GM13976 (cell line): ENCODE results near the gene LAMA5.

Source experiments
- DNase-seq: peaks from one replicate; pipeline ENCODE4 v3.0.0; 2012; ENCODE audit warnings: low spot score
- CTCF ChIP-seq: IDR thresholded peaks from 2 replicates; pipeline ENCODE4 v1.5.1; 2012; ENCODE audit warnings: borderline replicate concordance, mild to moderate bottlenecking; ENCODE audit not compliant: insufficient read depth; ENCODE audit errors: extremely low read depth, missing control alignments, control extremely low read depth
- in situ Hi-C: fragments of 300-500 bp; cut with MboI; formaldehyde crosslinking; loops from one replicate; pipeline ENCODE4 v1.12.0; 2022; ENCODE audit warnings: low sequenced_read_pairs, mixed read lengths, inconsistent platforms; ENCODE audit not compliant: unreplicated experiment

Gene LAMA5

GRCh38 chr20:62404112-62404665 is 37.1 kb upstream of the LAMA5 start:
- DNase-seq = no peak
- in situ Hi-C loops = no loop called here
- no peak for TF ChIP-seq CTCF

- in situ Hi-C loops = no loop called here
- DNase-seq = no peak
- no peak for TF ChIP-seq CTCF
Measured at GRCh38 chr20:62403331-62403730, 36.2 kb upstream of the LAMA5 start.

- in situ Hi-C loops = no loop called here
- DNase-seq = no peak
- TF ChIP-seq CTCF = no peak
Measured at GRCh38 chr20:62402456-62403150, 35.5 kb upstream of the LAMA5 start.

DNA sequence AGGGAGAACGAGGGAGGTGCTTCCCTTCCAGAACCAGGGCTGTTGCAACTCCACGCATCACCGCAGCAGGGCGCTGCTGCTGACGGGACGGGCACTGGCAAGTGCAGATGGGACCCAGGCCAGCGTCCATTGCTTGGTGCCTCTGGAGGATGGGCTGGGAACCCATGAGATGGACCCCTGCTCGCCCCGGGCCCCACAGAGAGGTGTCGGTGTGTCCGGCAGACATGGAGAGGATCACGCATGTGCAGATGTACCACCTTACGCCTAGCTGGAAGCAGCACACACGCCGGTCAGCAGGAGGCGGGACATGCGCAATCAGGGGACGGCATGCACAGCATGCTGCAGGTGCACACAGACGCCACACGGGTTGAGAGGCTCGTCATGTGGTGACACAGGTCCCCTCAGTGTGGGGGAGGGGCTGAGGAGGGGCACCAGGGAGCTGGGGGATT is 34.2 kb upstream of the LAMA5 start:
- TF ChIP-seq CTCF = peak; percentile 29
- DNase-seq = no peak
- in situ Hi-C loops = no loop called here

DNA sequence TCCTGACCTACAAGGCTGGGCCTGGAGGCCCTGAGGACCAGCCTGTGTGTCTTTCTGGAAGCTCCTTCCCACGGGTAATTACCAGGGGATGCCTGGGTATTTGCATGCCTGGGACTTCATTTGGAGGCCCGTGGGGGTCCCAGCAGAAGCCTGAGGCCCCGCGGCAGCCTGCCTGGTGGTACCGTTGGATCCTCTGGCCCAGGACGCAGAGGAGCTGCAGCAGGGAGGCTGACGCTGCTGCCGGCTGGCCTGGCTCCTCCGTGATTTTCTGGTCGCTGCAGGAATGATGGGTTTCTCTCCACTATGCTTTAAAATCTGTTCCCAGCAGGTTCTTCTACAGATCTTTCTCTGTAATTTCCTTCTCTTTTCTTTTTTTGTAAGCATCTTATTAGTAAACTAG is 33.4 kb upstream of the LAMA5 start:
- no peak for DNase-seq
- no peak for TF ChIP-seq CTCF
- in situ Hi-C loops = no loop called here

DNA sequence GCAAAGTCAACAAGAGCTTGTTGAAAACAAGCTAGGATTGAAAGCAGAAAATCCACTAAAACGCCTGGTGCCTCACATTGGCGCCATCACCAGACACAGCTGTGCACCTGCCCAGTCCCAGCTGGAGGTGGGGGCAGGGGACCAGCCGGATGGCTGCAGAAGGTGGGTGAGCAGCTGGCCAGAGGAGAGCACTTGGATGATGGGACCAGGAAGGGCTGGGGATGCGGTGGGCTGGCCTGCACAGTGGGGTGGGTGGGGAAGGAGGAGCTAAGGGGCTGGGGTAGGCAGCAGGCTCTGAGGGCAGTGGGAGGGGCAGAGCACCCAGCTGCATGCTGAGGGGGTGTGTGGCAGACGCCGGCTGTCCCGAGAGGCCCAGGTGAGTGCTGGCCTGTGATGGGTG is 32.9 kb upstream of the LAMA5 start:
- no peak for TF ChIP-seq CTCF
- no peak for DNase-seq
- in situ Hi-C loops = no loop called here
